ENCODE measurements around the gene HHIPL1. TPM values are rescaled to one million over a fixed set of nuclear protein-coding genes. Genes with fewer than 3 reads are reported as not detected.

HHIPL1 gene
- total RNA-seq = 0.23 and 1.6 TPM in 2 replicates

GRCh38 chr14:99644723-99645544, at the start of gene HHIPL1:
Gene HHIPL1, plus strand, starts transcription at chr14:99645129. Its CDS starts 79 bp downstream, at chr14:99645208.

GRCh38 chr14:99603471-99604277, 41.3 kb upstream of the HHIPL1 start, which contains the start of gene CCDC85C:
Gene CCDC85C, minus strand, starts transcription at chr14:99604207. Its CDS starts 248 bp downstream, at chr14:99603959.

GRCh38 chr14:99683619-99684409, 38.9 kb downstream of the HHIPL1 start, which contains the start of gene CYP46A1:
Gene CYP46A1, plus strand, starts transcription at chr14:99684298. Its CDS starts 120 bp downstream, at chr14:99684418.

Other genes with a start within 250 kb of the HHIPL1 start
- gene SETD3, start 164.3 kb upstream of the HHIPL1 start, total RNA-seq = 53.2 and 54.1 TPM in 2 replicates
- gene CCNK, start 163.7 kb upstream of the HHIPL1 start, total RNA-seq = 14.2 and 25.1 TPM in 2 replicates
- 25.2 and 29.9 TPM in 2 replicates for gene CCDC85C, start 40.9 kb upstream of the HHIPL1 start, total RNA-seq
- gene CYP46A1, start 39.2 kb downstream of the HHIPL1 start, total RNA-seq = not detected in 2 replicates
- 0.86 and 2.2 TPM in 2 replicates for gene EML1, start 148.3 kb downstream of the HHIPL1 start, total RNA-seq